C4-2B (cell line): ENCODE data around the gene TFDP2.
"Not testable (repeated sequence)": the region's sequence is repeated elsewhere in the genome, so short reads cannot be mapped to it uniquely, and the experiment has no call there.

Experiments used
- H3K27ac ChIP-seq: fragments of 450-650 bp; 2 replicates; pipeline ENCODE4 v1.5.1; 2017
- CTCF ChIP-seq: fragments of 450-650 bp; conservative IDR thresholded peaks from 2 replicates; pipeline ENCODE4 v1.5.1; 2017; ENCODE audit warnings: mild to moderate bottlenecking
- ZFX ChIP-seq: fragments of 450-650 bp; IDR thresholded peaks from 2 replicates; pipeline ENCODE4 v1.6.1; 2017

TFDP2 gene

DNA sequence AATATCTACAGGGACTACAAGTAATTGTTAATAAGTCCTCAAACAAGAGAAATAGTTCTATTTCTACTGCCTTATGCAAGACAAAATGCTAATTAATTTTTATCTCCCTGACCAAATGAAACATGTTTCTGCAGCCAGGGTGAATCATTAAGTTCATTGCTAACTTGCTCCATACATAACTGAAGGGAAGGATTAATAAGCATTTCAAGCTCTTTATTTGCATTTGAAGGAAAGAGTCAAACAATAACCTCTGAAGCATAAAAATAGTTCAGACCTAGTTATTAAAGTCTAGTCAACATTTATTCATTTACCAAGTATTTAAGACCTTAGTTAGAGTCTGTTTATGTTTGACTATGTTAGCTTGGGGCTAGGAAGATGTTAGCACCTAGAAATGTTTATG lies 152.9 kb downstream of the TFDP2 start:
- TF ChIP-seq CTCF (no peak), ZFX (no peak)
- no peak overlapping the region for H3K27ac ChIP-seq

DNA sequence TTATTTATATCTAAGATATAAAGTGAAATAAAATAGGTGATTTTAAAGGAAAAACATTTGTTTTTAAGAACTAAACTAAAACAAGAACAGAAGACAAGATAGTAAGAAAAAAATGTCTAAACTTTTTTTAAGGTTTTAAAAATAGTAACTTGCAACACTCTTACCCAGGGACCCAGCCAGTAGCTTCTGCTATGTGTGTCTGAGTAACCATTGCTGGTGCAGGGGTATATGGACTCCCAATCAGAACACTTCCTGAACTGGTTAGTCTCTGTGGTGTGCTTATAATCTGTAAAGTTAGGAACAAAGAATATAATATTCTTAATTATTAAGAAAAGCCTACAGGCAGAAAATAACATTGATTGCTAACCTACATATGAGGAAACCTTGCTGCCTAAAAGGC lies 154.5 kb downstream of the TFDP2 start:
- H3K27ac ChIP-seq: no peak overlapping the region
- TF ChIP-seq CTCF (no peak), ZFX (no peak)

DNA sequence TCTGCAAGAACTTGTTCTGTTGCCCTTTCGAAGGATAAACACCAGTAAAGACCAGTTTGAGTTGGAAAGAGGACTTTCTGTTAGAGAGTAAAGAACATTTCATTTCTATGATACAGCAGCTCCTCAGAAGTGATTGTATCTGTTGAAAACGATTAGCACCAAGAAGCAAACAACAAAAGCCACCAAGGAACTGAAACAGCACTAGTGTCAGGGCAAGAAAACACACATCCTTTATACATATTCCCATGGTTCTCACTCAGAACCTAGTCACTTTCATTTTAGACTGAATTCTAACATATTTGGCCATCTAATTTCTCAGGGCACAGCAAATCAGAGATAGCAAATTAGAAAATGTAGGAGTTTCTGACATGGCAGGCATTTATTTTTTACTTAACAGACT lies 156.8 kb downstream of the TFDP2 start:
- TF ChIP-seq CTCF (no peak), ZFX (no peak)

GRCh38 chr3:141986548-141987107 lies 162.7 kb downstream of the TFDP2 start:
- no peak overlapping the region for H3K27ac ChIP-seq
- no peak for TF ChIP-seq CTCF
- TF ChIP-seq ZFX: no peak

More for the DNA sequence above, 156.8 kb downstream of the TFDP2 start:
- no peak overlapping the region for H3K27ac ChIP-seq

GRCh38 chr3:141981084-141981483 lies 168.3 kb downstream of the TFDP2 start:
- H3K27ac ChIP-seq: no peak overlapping the region
- no peak for TF ChIP-seq ZFX
- TF ChIP-seq CTCF: no peak

GRCh38 chr3:141979050-141979671 lies 170.2 kb downstream of the TFDP2 start:
- no peak overlapping the region for H3K27ac ChIP-seq
- TF ChIP-seq CTCF (no peak), ZFX (no peak)

GRCh38 chr3:141974777-141975176 lies 174.6 kb downstream of the TFDP2 start:
- H3K27ac ChIP-seq: not testable (repeated sequence)

- no peak overlapping the region for H3K27ac ChIP-seq
- TF ChIP-seq CTCF (no peak), ZFX (no peak)
Measured at GRCh38 chr3:141972399-141972798, 176.9 kb downstream of the TFDP2 start.
